Adrenal gland (tissue), 12 donors: Measurements from ENCODE around the gene ERBB4. TPM values are rescaled to one million over a fixed set of nuclear protein-coding genes. Genes with fewer than 3 reads are reported as not detected.

Source experiments
- DNase-seq, 7 donors: peaks; one replicate each; pipeline ENCODE4 v3.0.0-alpha.2; 2019 to 2020
- H3K27ac ChIP-seq, 5 donors: fragments of 200-600 bp; sonication (generic) in 4 of 5; 1 replicate in 3 of 5; 2 replicates in 2 of 5; pipeline versions ENCODE4 v1.5.1 to v1.8.0; 2016 to 2020; ENCODE audit warnings: mild to moderate bottlenecking in 1 of 5
- H3K27me3 ChIP-seq: fragments of 200-600 bp; 2 replicates; pipeline ENCODE4 v1.8.0; 2021
- H3K36me3 ChIP-seq, 2 donors: fragments of 200-600 bp; replicated peaks in 1 of 2; 1 replicate in 1 of 2; 2 replicates in 1 of 2; pipeline versions ENCODE4 v1.5.1 to v1.8.0; 2018 to 2022
- H3K4me1 ChIP-seq, 2 donors: fragments of 200-600 bp; replicated peaks in 1 of 2; 1 replicate in 1 of 2; 2 replicates in 1 of 2; pipeline versions ENCODE4 v1.5.1 to v1.8.0; 2018 to 2021
- H3K4me3 ChIP-seq, 4 donors: fragments of 200-600 bp; sonication (generic) in 3 of 4; one replicate each; pipeline ENCODE4 v1.5.1; 2016 to 2018
- H3K9me3 ChIP-seq, 3 donors: fragments of 200-600 bp; sonication (generic) in 1 of 3; replicated peaks in 1 of 3; 1 replicate in 2 of 3; 2 replicates in 1 of 3; pipeline versions ENCODE4 v1.5.1 to v1.8.0; 2016 to 2021
- CTCF ChIP-seq, 6 experiments: fragments of 450-650 bp in 4 of 6; fragments of 200-600 bp in 2 of 6; sonication (generic) in 1 of 6; IDR thresholded peaks; 1 replicate in 5 of 6; 2 replicates in 1 of 6; pipeline versions ENCODE4 v1.5.1 to v1.8.0; 2016 to 2021; ENCODE audit warnings: antibody characterized with exemption in 6 of 6, mild to moderate bottlenecking in 2 of 6, moderate library complexity in 1 of 6
- POLR2A ChIP-seq, 2 donors: fragments of 450-650 bp; IDR thresholded peaks; one replicate each; pipeline ENCODE4 v1.6.1; 2017; ENCODE audit warnings: antibody characterized with exemption in 2 of 2, mild to moderate bottlenecking in 2 of 2, moderate library complexity in 1 of 2
- WGBS, 4 donors: extraction: QIAGEN DNeasy Blood & Tissue Kit in 2 of 4; methylation state at CpG; one replicate each; pipeline versions ENCODE4 v1.1.5 to v1.1.7; 2013 to 2017; 5-methylcytosine and 5-hydroxymethylcytosine counted together
- intact Hi-C, 2 donors: fragments of 100-400 bp; cut with DNase I; formaldehyde crosslinking; loops; one replicate each; pipeline versions ENCODE4 v1.14.1 to v1.15.0; 2022 to 2023
- polyA plus RNA-seq, 3 donors: library from polyadenylated mRNA; stranded (reverse); fragments of 200-250 nt in 2 of 3; fragments of 350-450 nt in 1 of 3; fragmentation: Illumina TruSeq in 1 of 3; extraction: RNeasy Lipid Tissue Mini Kit (QIAGEN cat#74804) in 1 of 3; gene quantifications; one replicate each; pipeline ENCODE4 v1.2.3, GENCODE V29; 2013 to 2014
- total RNA-seq, 9 donors: library from RNA; depleted of rRNA in 4 of 9; stranded (reverse); fragments of >200 nt in 4 of 9; fragments of 120-200 nt in 1 of 9; fragmentation: NEBNext Ultra II Directional in 1 of 9; extraction: Animal tissue kit (Norgen Biotek cat#: 25700) in 1 of 9; gene quantifications; one replicate each; pipeline versions ENCODE4 v1.1.0 to v1.2.4, GENCODE V29; 2013 to 2023
- donor health status: healthy with polysubstance abuse.
- donor health status: Bipolar disorder and iron deficiency.
- donor health status: DM: yes; HTN: yes; CAD: no.
- donor health status: DM: no; HTN: no; CAD: no.
- donor health status: DM: no; HTN: no; CAD: no.
- donor health status: DM: yes; HTN: yes; CAD: no.

Gene ERBB4
- total and polyA plus RNA-seq, 12 donors, result 0.06 to 2.9 (median 0.49) TPM

- Histone ChIP-seq H3K4me3 (no peak overlapping the region), H3K27ac (no peak overlapping the region), H3K9me3 (no peaks in the 10 kb centered on the region), H3K36me3 (no peaks in the 10 kb centered on the region), H3K4me1 (no peaks in the 10 kb centered on the region), H3K27me3 (no peaks in the 10 kb centered on the region)
- intact Hi-C loops, result no loop called here
- no peak for DNase-seq
- WGBS, 4 donors, result 71 to 78% (median 74%) methylated on average over 2 of the region's 2 CpGs
- TF ChIP-seq CTCF (IDR thresholded peaks at IDR 0.05) (no peak), POLR2A (IDR thresholded peaks at IDR 0.05) (no peak)
Observed at GRCh38 chr2:211837706-211838105, 700.9 kb downstream of the ERBB4 start.

GRCh38 chr2:211837206-211837605, 701.4 kb downstream of the ERBB4 start:
- H3K27ac ChIP-seq, result no peak overlapping the region
- H3K9me3 ChIP-seq, result no peaks in the 10 kb centered on the region
- no peaks in the 10 kb centered on the region for H3K4me1 ChIP-seq
- no peak for DNase-seq
- H3K4me3 ChIP-seq, result no peak overlapping the region
- H3K27me3 ChIP-seq, result no peaks in the 10 kb centered on the region
- 76 to 83% (median 78%) methylated on average over 3 of the region's 3 CpGs for WGBS, 4 donors
- no peaks in the 10 kb centered on the region for H3K36me3 ChIP-seq
- intact Hi-C loops, result no loop called here
- TF ChIP-seq POLR2A (IDR thresholded peaks at IDR 0.05) (no peak), CTCF (IDR thresholded peaks at IDR 0.05) (no peak)

GRCh38 chr2:211836409-211836808, 702.2 kb downstream of the ERBB4 start:
- Histone ChIP-seq H3K27ac (no peak overlapping the region), H3K4me1 (no peaks in the 10 kb centered on the region), H3K4me3 (no peak overlapping the region), H3K36me3 (no peaks in the 10 kb centered on the region), H3K9me3 (no peaks in the 10 kb centered on the region), H3K27me3 (no peaks in the 10 kb centered on the region)
- DNase-seq, result no peak
- intact Hi-C loops, result no loop called here
- WGBS, 4 donors, result 39 to 61% (median 50%) methylated on average over 3 of the region's 3 CpGs
- TF ChIP-seq POLR2A (IDR thresholded peaks at IDR 0.05), result no peak
- TF ChIP-seq CTCF (IDR thresholded peaks at IDR 0.05), result no peak

- TF ChIP-seq POLR2A (IDR thresholded peaks at IDR 0.05) (no peak), CTCF (IDR thresholded peaks at IDR 0.05) (no peak)
- H3K9me3 ChIP-seq, result no peaks in the 10 kb centered on the region
- H3K36me3 ChIP-seq, result no peaks in the 10 kb centered on the region
- no peak overlapping the region for H3K27ac ChIP-seq
- DNase-seq, result no peak
- intact Hi-C loops, result no loop called here
- 61 to 78% (median 69%) methylated on average over 2 of the region's 2 CpGs for WGBS, 4 donors
- H3K4me1 ChIP-seq, result no peaks in the 10 kb centered on the region
- H3K4me3 ChIP-seq, result no peak overlapping the region
- H3K27me3 ChIP-seq, result no peaks in the 10 kb centered on the region
Observed at GRCh38 chr2:211835695-211836094, 702.9 kb downstream of the ERBB4 start.
